SK-N-SH (cell line): Measurements from ENCODE around the gene PACSIN3. TPM values are rescaled to one million over a fixed set of nuclear protein-coding genes. Genes with fewer than 3 reads are reported as not detected.
A peak's percentile ranks its signal among the peaks of the same experiment; 100 is the strongest.

ENCODE experiments used
- CTCF ChIA-PET: fragments of 300-600, 350-600 bp; formaldehyde crosslinking; extraction: SDS; loops from one replicate; lab custom pipeline; 2021; lab: Yijun Ruan, JAX
- POLR2A ChIA-PET: fragments of 350-600 bp; sonication (Branson Sonifier 250); formaldehyde crosslinking; extraction: SDS; loops from one replicate; lab custom pipeline; 2020; ENCODE audit warnings: antibody characterized with exemption, inconsistent platforms; lab: Yijun Ruan, JAX
- DNase-seq: peaks from one replicate; pipeline ENCODE4 v3.0.0; 2012
- H2AFZ ChIP-seq: fragments of 200-600 bp; sonication (generic); 2 replicates; pipeline ENCODE4 v1.8.1; 2016; ENCODE audit warnings: antibody characterized with exemption, mild to moderate bottlenecking, low read depth
- H3F3A ChIP-seq: fragments of 200-600 bp; sonication (generic); replicated peaks from 2 replicates; pipeline ENCODE3; 2016; ENCODE audit warnings: antibody characterized with exemption, mild to moderate bottlenecking; ENCODE audit not compliant: insufficient read depth
- H3K27ac ChIP-seq, 2 experiments: fragments of 200-500 bp in 1 of 2; fragments of 200-600 bp in 1 of 2; sonication (Bioruptor generic) in 1 of 2; sonication (generic), shearing (Covaris generic) in 1 of 2; 2 replicates each; pipeline versions ENCODE4 v1.5.1 to v1.6.1; 2014 to 2016; ENCODE audit warnings: low read depth in 2 of 2, inconsistent platforms in 1 of 2, low read length in 1 of 2, mild to moderate bottlenecking in 1 of 2, mixed read lengths in 1 of 2
- H3K27me3 ChIP-seq: fragments of 200-600 bp; sonication (generic), shearing (Covaris generic); 2 replicates; pipeline ENCODE4 v1.6.1; 2016; ENCODE audit warnings: mixed run types; ENCODE audit not compliant: insufficient read depth
- H3K36me3 ChIP-seq, 2 experiments: fragments of 200-500 bp in 1 of 2; fragments of 200-600 bp in 1 of 2; sonication (Bioruptor generic) in 1 of 2; sonication (generic) in 1 of 2; replicated peaks in 1 of 2; 2 replicates each; pipeline versions ENCODE3 to v1.5.1; 2014 to 2016; ENCODE audit warnings: low read length in 1 of 2, mild to moderate bottlenecking in 1 of 2; ENCODE audit not compliant: insufficient read depth in 2 of 2, control insufficient read depth in 1 of 2
- H3K4me1 ChIP-seq, 2 experiments: fragments of 200-500 bp in 1 of 2; fragments of 200-600 bp in 1 of 2; sonication (Bioruptor generic) in 1 of 2; sonication (generic), shearing (Covaris generic) in 1 of 2; 2 replicates each; pipeline versions ENCODE4 v1.5.1 to v1.6.1; 2014 to 2016; ENCODE audit warnings: low read depth in 1 of 2, low read length in 1 of 2, mixed run types in 1 of 2; ENCODE audit not compliant: insufficient read depth in 2 of 2, control insufficient read depth in 1 of 2
- H3K4me2 ChIP-seq: fragments of 200-600 bp; sonication (generic), shearing (Covaris generic); 2 replicates; pipeline ENCODE4 v1.6.1; 2017; ENCODE audit warnings: mixed run types
- H3K4me3 ChIP-seq, 2 experiments: fragments of 200-500 bp in 1 of 2; fragments of 200-600 bp in 1 of 2; sonication (Bioruptor generic) in 1 of 2; sonication (generic), shearing (Covaris generic) in 1 of 2; 2 replicates each; pipeline versions ENCODE4 v1.5.1 to v1.8.1; 2014 to 2016; ENCODE audit warnings: low read depth in 2 of 2, inconsistent platforms in 1 of 2, low read length in 1 of 2, mild to moderate bottlenecking in 1 of 2, mixed read lengths in 1 of 2, moderate library complexity in 1 of 2
- H3K79me2 ChIP-seq: fragments of 200-600 bp; sonication (generic); 2 replicates; pipeline ENCODE4 v1.8.1; 2017; ENCODE audit warnings: mild to moderate bottlenecking; ENCODE audit not compliant: insufficient read depth
- H3K9ac ChIP-seq: fragments of 200-600 bp; sonication (generic); 2 replicates; pipeline ENCODE4 v1.6.1; 2017; ENCODE audit warnings: mixed run types
- H3K9me2 ChIP-seq: fragments of 200-600 bp; sonication (generic); 2 replicates; pipeline ENCODE4 v1.6.1; 2017; ENCODE audit warnings: mixed run types
- H3K9me3 ChIP-seq: fragments of 200-600 bp; sonication (generic); 2 replicates; pipeline ENCODE4 v1.6.1; 2017; ENCODE audit warnings: mixed run types, mild to moderate bottlenecking, moderate library complexity
- H4K20me1 ChIP-seq: fragments of 200-600 bp; sonication (generic); 2 replicates; pipeline ENCODE4 v1.6.1; 2017; ENCODE audit warnings: mild to moderate bottlenecking, mixed run types; ENCODE audit not compliant: insufficient read depth
- CHD2 ChIP-seq: fragments of 150-350 bp; IDR thresholded peaks from 2 replicates; pipeline ENCODE4 v1.6.1; 2018; ENCODE audit warnings: low read length; ENCODE audit not compliant: partially characterized antibody
- ELF1 ChIP-seq: IDR thresholded peaks from 2 replicates; pipeline ENCODE4 v1.4.0; 2012
- EZH2phosphoT487 ChIP-seq: fragments of 200-600 bp; sonication (generic); IDR thresholded peaks from 2 replicates; pipeline ENCODE4 v1.6.1; 2017; ENCODE audit warnings: low read depth, mixed run types, mild to moderate bottlenecking, antibody characterized with exemption, moderate library complexity, borderline replicate concordance
- FOXJ3 ChIP-seq: sonication (generic); formaldehyde crosslinking; IDR thresholded peaks from 2 replicates; pipeline ENCODE4 v1.5.1; 2020; ENCODE audit warnings: mild to moderate bottlenecking, missing genetic modification reagents
- FOXM1 ChIP-seq: IDR thresholded peaks from 2 replicates; pipeline ENCODE4 v1.4.0; 2012; ENCODE audit warnings: low read depth, mild to moderate bottlenecking
- JUND ChIP-seq: IDR thresholded peaks from 2 replicates; pipeline ENCODE4 v1.4.0; 2012
- MEF2A ChIP-seq: IDR thresholded peaks from 2 replicates; pipeline ENCODE4 v1.4.0; 2012; ENCODE audit warnings: low read depth, borderline replicate concordance
- NFIC ChIP-seq: IDR thresholded peaks from 2 replicates; pipeline ENCODE4 v1.4.0; 2012; ENCODE audit warnings: borderline replicate concordance
- RCOR1 ChIP-seq: fragments of 150-350 bp; IDR thresholded peaks from 2 replicates; pipeline ENCODE4 v1.6.1; 2017; ENCODE audit warnings: antibody characterized with exemption, low read length
- RFX5 ChIP-seq: IDR thresholded peaks from 2 replicates; pipeline ENCODE4 v1.6.1; 2012; ENCODE audit warnings: mild to moderate bottlenecking, improper control_type of control experiment, low read length
- RXRA ChIP-seq: IDR thresholded peaks from 2 replicates; pipeline ENCODE4 v1.4.0; 2012; ENCODE audit warnings: low read depth, mild to moderate bottlenecking, borderline replicate concordance
- SIN3A ChIP-seq: IDR thresholded peaks from 2 replicates; pipeline ENCODE4 v1.6.1; 2012; ENCODE audit warnings: low read depth, mild to moderate bottlenecking, low read length, moderate library complexity, borderline replicate concordance
- TAF1 ChIP-seq: IDR thresholded peaks from 2 replicates; pipeline ENCODE4 v1.6.1; 2012; ENCODE audit warnings: low read depth, mild to moderate bottlenecking, low read length, moderate library complexity, borderline replicate concordance
- TCF12 ChIP-seq: IDR thresholded peaks from 2 replicates; pipeline ENCODE4 v1.4.0; 2012
- YY1 ChIP-seq: IDR thresholded peaks from 2 replicates; pipeline ENCODE4 v1.4.0; 2012; ENCODE audit warnings: low read depth, mild to moderate bottlenecking
- WGBS: methylation state at CpG from one replicate; pipeline ENCODE4 v1.1.6; 2017; ENCODE audit warnings: low lambda C conversion rate; 5-methylcytosine and 5-hydroxymethylcytosine counted together
- polyA plus RNA-seq, 3 experiments: library from polyadenylated mRNA; depleted of rRNA; stranded (reverse); fragments of >200 nt; gene quantifications; 2 replicates each; pipeline ENCODE4 v1.2.3, GENCODE V29; 2012
- TF ChIP-seq, protein P1 (sequence below): IDR thresholded peaks from 2 replicates; pipeline ENCODE4; 2012
- TF ChIP-seq, protein P2 (sequence below): fragments of 150-350 bp; IDR thresholded peaks from 2 replicates; pipeline ENCODE4 v1.6.1; 2017; ENCODE audit warnings: antibody characterized with exemption, low read length, low read depth, borderline replicate concordance
- TF ChIP-seq, protein P3 (sequence below): fragments of 150-350 bp; IDR thresholded peaks from 2 replicates; pipeline ENCODE4 v1.6.1; 2016; ENCODE audit warnings: mild to moderate bottlenecking, low read depth, low read length

PACSIN3 gene
- polyA plus RNA-seq, 1 of the 3 experiments (the other 2 are of a cell fraction), result 31.1 TPM

DNA sequence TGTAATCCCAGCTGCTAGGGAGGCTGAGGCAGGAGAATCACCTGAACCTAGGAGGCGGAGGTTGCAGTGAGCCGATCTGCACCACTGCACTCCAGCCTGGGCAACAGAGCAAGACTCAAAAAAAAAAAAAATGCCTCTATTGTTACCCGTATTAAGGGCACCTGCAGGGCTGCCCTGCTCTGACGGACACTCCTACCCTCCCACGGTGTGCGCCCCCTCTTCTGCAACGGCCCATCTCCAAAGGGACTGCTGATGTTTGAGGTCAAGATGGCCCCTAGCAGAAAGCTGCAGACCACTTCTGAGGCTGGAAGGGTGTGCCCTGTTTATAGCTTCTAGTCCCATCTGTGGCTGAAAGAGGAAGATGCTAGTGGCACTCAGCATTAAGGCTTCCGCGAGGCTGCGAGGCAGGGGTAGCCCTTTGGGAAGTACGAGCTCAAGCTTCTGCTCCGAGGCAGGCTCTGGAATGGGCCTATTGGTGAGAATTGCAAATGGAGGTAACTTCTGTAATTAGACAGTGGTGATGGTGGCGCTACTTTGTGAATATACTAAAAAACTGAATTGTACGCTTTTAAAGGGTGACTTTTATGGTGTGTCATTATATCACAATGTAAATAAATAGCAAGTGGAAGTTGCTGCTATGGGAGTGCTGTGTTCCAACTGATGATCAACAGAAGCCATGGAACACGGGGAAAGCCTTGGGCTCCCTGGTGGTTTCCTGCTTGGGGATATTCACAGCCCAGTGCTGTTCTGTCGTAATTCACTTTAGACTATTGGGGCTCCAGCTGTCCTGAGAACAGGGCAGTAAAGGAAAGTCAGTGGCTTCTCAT is 33.9 kb downstream of the PACSIN3 start:
- no peak overlapping the region for H2AFZ ChIP-seq
- H3K36me3 ChIP-seq, result peaks cover 0 to 11% of the 10 kb centered on the region in 2 experiments
- no peaks in the 10 kb centered on the region for H3K27me3 ChIP-seq
- ChIA-PET POLR2A (interaction anchor here (0.5 to 1.2 kb wide), 4 partner anchors 78 to 265 kb away, joined by 3 to 4 read pairs (median 4); partner anchors contain the start of gene CSTPP1), CTCF (interaction anchor here (0.7 to 7.3 kb wide), 76 partner anchors 9 to 380 kb away, joined by 3 to 170 read pairs (median 6); partner anchors contain the start of genes ACP2, ARFGAP2, CKAP5 and CSTPP1)
- 89% methylated on average over 12 of the region's 16 CpGs for WGBS
- TF ChIP-seq CHD2, result no peak
- no peak for TF ChIP-seq RCOR1
- H4K20me1 ChIP-seq, result no peaks in the 10 kb centered on the region; the same call in 1 of the 2 replicates
- no peak overlapping the region for H3K4me3 ChIP-seq
- H3F3A ChIP-seq, result peaks cover 19% of the 10 kb centered on the region
- no peak overlapping the region for H3K9ac ChIP-seq
- no peaks in the 10 kb centered on the region for H3K79me2 ChIP-seq
- H3K9me2 ChIP-seq, result no peaks in the 10 kb centered on the region
- no peaks in the 10 kb centered on the region for H3K9me3 ChIP-seq
- peak overlapping the region; percentile 4 to 66; a peak in 3 of 4 replicates for H3K27ac ChIP-seq
- no peak overlapping the region for H3K4me2 ChIP-seq
- peaks cover 20 to 27% of the 10 kb centered on the region in 2 experiments; a peak in 2 of 4 replicates for H3K4me1 ChIP-seq
- DNase-seq, result no peak

DNA sequence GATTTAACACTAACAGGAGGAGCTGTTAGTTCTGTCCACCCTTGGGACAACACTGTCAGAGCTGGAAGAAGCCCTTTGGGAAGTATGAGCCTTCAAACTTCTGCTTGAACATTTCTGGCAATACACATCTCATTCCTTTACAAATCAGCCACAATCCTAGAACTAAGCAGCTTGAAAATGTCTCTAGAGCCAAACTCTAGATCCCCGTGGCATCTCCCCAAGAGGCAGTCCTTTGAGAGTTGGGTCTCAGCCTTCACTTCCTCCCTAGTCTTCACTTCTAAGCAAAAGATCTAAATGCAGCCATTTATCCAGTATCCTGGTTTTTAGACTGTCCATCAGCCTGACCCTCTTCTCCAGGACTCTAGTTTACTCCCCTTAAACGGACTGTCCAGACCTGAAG is 36.5 kb downstream of the PACSIN3 start:
- Histone ChIP-seq H3K36me3 (peaks cover 0 to 6% of the 10 kb centered on the region in 2 experiments), H4K20me1 (no peaks in the 10 kb centered on the region; the same call in 1 of the 2 replicates), H3F3A (peaks cover 16% of the 10 kb centered on the region), H3K9me3 (no peaks in the 10 kb centered on the region), H3K4me3 (no peak overlapping the region), H3K4me2 (no peak overlapping the region), H3K79me2 (no peaks in the 10 kb centered on the region), H3K9me2 (no peaks in the 10 kb centered on the region), H2AFZ (no peak overlapping the region), H3K27me3 (no peaks in the 10 kb centered on the region), H3K4me1 (peaks cover 20 to 27% of the 10 kb centered on the region in 2 experiments; a peak in 2 of 4 replicates)
- ChIA-PET CTCF (interaction anchor here (1.0 to 1.8 kb wide), 6 partner anchors 10 to 250 kb away, joined by 3 to 5 read pairs (median 4); no protein-coding TSS in a partner anchor), POLR2A (interaction anchor here (1.0 kb wide), 1 partner anchor 213 kb away, joined by 3 read pairs; the partner anchor contains the start of gene CSTPP1)
- DNase-seq, result no peak
- TF ChIP-seq MEF2A, result no peak
- no peak for TF ChIP-seq FOXJ3 (CRISPR knock-in tag)
- TF ChIP-seq, protein P1, sequence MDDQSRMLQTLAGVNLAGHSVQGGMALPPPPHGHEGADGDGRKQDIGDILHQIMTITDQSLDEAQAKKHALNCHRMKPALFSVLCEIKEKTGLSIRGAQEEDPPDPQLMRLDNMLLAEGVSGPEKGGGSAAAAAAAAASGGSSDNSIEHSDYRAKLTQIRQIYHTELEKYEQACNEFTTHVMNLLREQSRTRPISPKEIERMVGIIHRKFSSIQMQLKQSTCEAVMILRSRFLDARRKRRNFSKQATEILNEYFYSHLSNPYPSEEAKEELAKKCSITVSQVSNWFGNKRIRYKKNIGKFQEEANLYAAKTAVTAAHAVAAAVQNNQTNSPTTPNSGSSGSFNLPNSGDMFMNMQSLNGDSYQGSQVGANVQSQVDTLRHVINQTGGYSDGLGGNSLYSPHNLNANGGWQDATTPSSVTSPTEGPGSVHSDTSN, result no peak
- TF ChIP-seq EZH2phosphoT487, result no peak
- TF ChIP-seq TAF1, result no peak
- TF ChIP-seq ELF1, result no peak
- no peak for TF ChIP-seq TCF12
- TF ChIP-seq SIN3A, result no peak
- TF ChIP-seq, protein P2, sequence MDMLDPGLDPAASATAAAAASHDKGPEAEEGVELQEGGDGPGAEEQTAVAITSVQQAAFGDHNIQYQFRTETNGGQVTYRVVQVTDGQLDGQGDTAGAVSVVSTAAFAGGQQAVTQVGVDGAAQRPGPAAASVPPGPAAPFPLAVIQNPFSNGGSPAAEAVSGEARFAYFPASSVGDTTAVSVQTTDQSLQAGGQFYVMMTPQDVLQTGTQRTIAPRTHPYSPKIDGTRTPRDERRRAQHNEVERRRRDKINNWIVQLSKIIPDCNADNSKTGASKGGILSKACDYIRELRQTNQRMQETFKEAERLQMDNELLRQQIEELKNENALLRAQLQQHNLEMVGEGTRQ, result no peak
- TF ChIP-seq FOXM1, result no peak
- no peak for TF ChIP-seq YY1
- TF ChIP-seq RXRA, result no peak
- TF ChIP-seq, protein P3, sequence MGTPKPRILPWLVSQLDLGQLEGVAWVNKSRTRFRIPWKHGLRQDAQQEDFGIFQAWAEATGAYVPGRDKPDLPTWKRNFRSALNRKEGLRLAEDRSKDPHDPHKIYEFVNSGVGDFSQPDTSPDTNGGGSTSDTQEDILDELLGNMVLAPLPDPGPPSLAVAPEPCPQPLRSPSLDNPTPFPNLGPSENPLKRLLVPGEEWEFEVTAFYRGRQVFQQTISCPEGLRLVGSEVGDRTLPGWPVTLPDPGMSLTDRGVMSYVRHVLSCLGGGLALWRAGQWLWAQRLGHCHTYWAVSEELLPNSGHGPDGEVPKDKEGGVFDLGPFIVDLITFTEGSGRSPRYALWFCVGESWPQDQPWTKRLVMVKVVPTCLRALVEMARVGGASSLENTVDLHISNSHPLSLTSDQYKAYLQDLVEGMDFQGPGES, result no peak
- TF ChIP-seq NFIC, result no peak
- TF ChIP-seq RFX5, result no peak
- TF ChIP-seq JUND, result no peak
- TF ChIP-seq, all 33 proteins: peak for 0
- 78% methylated on average over 2 of the region's 2 CpGs for WGBS
- H3K27ac ChIP-seq, result no peak overlapping the region; a peak in 1 of 4 replicates
- no peak overlapping the region for H3K9ac ChIP-seq
